DND-41 (cell line): ENCODE data around the gene CARTPT.

Experiments
- ATAC-seq: fragments of 200-7000 bp; cut with Tn5 transposase; 3 replicates; pipeline ENCODE4 v1.9.1; 2021; ENCODE audit warnings: low read depth; ENCODE audit not compliant: insufficient read depth
- DNase-seq: peaks from one replicate; pipeline ENCODE4 v3.0.0-alpha.2; 2020
- H2AFZ ChIP-seq: 2 replicates; pipeline ENCODE4 v1.6.0; 2012; ENCODE audit warnings: low read depth, low read length
- H3K27ac ChIP-seq: 2 replicates; pipeline ENCODE4 v1.5.1; 2012; ENCODE audit warnings: low read length, inconsistent platforms
- H3K27me3 ChIP-seq: fragments of 200-600 bp; sonication (generic); 2 replicates; pipeline ENCODE4 v1.6.0; 2012; ENCODE audit warnings: low read length, mild to moderate bottlenecking, inconsistent platforms; ENCODE audit not compliant: insufficient read depth, poor library complexity
- H3K36me3 ChIP-seq: 2 replicates; pipeline ENCODE4 v1.5.1; 2012; ENCODE audit warnings: low read length, inconsistent platforms; ENCODE audit not compliant: insufficient read depth
- H3K4me1 ChIP-seq: 2 replicates; pipeline ENCODE4 v1.5.1; 2012; ENCODE audit warnings: mild to moderate bottlenecking, low read length; ENCODE audit not compliant: insufficient read depth
- H3K4me2 ChIP-seq: 2 replicates; pipeline ENCODE4 v1.6.0; 2012; ENCODE audit warnings: mild to moderate bottlenecking, moderate library complexity, low read length, inconsistent platforms; ENCODE audit not compliant: insufficient read depth
- H3K4me3 ChIP-seq, 2 experiments: fragments of 200-600 bp in 1 of 2; shearing (Covaris generic) in 1 of 2; 2 replicates each; pipeline ENCODE4 v1.5.1; 2012 to 2016; ENCODE audit warnings: inconsistent platforms in 2 of 2, low read length in 2 of 2, mild to moderate bottlenecking in 2 of 2, low read depth in 1 of 2, moderate library complexity in 1 of 2
- H3K79me2 ChIP-seq: 2 replicates; pipeline ENCODE4 v1.6.0; 2012; ENCODE audit warnings: low read length, inconsistent platforms; ENCODE audit not compliant: insufficient read depth
- H3K9ac ChIP-seq: 2 replicates; pipeline ENCODE4 v1.6.0; 2012; ENCODE audit warnings: low read depth, mild to moderate bottlenecking, inconsistent platforms, low read length, moderate library complexity
- H3K9me3 ChIP-seq: 2 replicates; pipeline ENCODE4 v1.5.1; 2012; ENCODE audit warnings: low read length, moderate library complexity, mild to moderate bottlenecking, inconsistent platforms; ENCODE audit not compliant: insufficient read depth, severe bottlenecking
- H4K20me1 ChIP-seq: 2 replicates; pipeline ENCODE4 v1.6.0; 2012; ENCODE audit warnings: low read length; ENCODE audit not compliant: insufficient read depth
- CTCF ChIP-seq: IDR thresholded peaks from 2 replicates; pipeline ENCODE4 v1.5.1; 2012; ENCODE audit warnings: borderline replicate concordance, low read length, moderate library complexity, mild to moderate bottlenecking; ENCODE audit not compliant: poor library complexity, severe bottlenecking; ENCODE audit errors: extremely low read depth
- EZH2 ChIP-seq: IDR thresholded peaks from 3 replicates; pipeline ENCODE4 v1.6.1; 2012; ENCODE audit warnings: borderline replicate concordance, low read depth, mild to moderate bottlenecking, moderate library complexity, low read length, inconsistent platforms; ENCODE audit not compliant: severe bottlenecking

Gene CARTPT

GRCh38 chr5:71719063-71719964 lies at the start of gene CARTPT:
TSS of gene CARTPT (plus strand) at chr5:71719275. CDS start at chr5:71719294, 19 bp downstream.
- Histone ChIP-seq H3K36me3 (no peaks in the 10 kb centered on the region), H3K27me3 (peaks cover 2% of the 10 kb centered on the region), H3K4me3 (no peak within 1 kb of the TSS), H3K4me2 (no peak within 1 kb of the TSS), H4K20me1 (no peaks in the 10 kb centered on the region; the same call in 1 of the 2 replicates), H3K4me1 (no peaks in the 10 kb centered on the region), H3K79me2 (no peaks in the 10 kb centered on the region), H3K9me3 (no peaks in the 10 kb centered on the region), H3K27ac (no peak within 1 kb of the TSS), H2AFZ (no peak within 1 kb of the TSS), H3K9ac (no peak within 1 kb of the TSS)
- TF ChIP-seq EZH2 (no peak), CTCF (no peak)
- ATAC-seq (no peak), DNase-seq (no peak)

- ATAC-seq = no peak
- no peak for DNase-seq
These were observed 41.1 kb upstream of the CARTPT start for GRCh38 chr5:71677977-71678376.

GRCh38 chr5:71679714-71680113 lies 39.4 kb upstream of the CARTPT start:
- Histone ChIP-seq H3K9me3 (no peaks in the 10 kb centered on the region), H3K4me2 (no peak overlapping the region), H2AFZ (no peak overlapping the region), H3K9ac (no peak overlapping the region), H3K27ac (no peak overlapping the region), H3K4me1 (no peaks in the 10 kb centered on the region), H3K79me2 (no peaks in the 10 kb centered on the region), H3K36me3 (no peaks in the 10 kb centered on the region), H4K20me1 (no peaks in the 10 kb centered on the region), H3K4me3 (no peak overlapping the region), H3K27me3 (peaks cover 17% of the 10 kb centered on the region)
- TF ChIP-seq CTCF (no peak), EZH2 (no peak)
- ATAC-seq = no peak
- no peak for DNase-seq

More at GRCh38 chr5:71677977-71678376, 41.1 kb upstream of the CARTPT start:
- no peaks in the 10 kb centered on the region for H3K36me3 ChIP-seq
- no peaks in the 10 kb centered on the region for H4K20me1 ChIP-seq
- H3K4me2 ChIP-seq = no peak overlapping the region
- no peaks in the 10 kb centered on the region for H3K9me3 ChIP-seq
- H3K27me3 ChIP-seq = peaks cover 17% of the 10 kb centered on the region
- TF ChIP-seq EZH2 (no peak), CTCF (no peak)
- no peak overlapping the region for H3K27ac ChIP-seq
- no peak overlapping the region for H3K9ac ChIP-seq
- no peak overlapping the region for H3K4me3 ChIP-seq
- no peaks in the 10 kb centered on the region for H3K79me2 ChIP-seq
- no peak overlapping the region for H2AFZ ChIP-seq
- no peaks in the 10 kb centered on the region for H3K4me1 ChIP-seq
